H1 (cell line): ENCODE data around the gene NOM1. TPM values are rescaled to one million over a fixed set of nuclear protein-coding genes. Genes with fewer than 3 reads are reported as not detected.

ENCODE experiments used
- CTCF ChIA-PET: fragments of 300-600 bp; sonication (Branson Sonifier 250); formaldehyde crosslinking; loops from one replicate; lab custom pipeline; 2021; ENCODE audit not compliant: partially characterized antibody; lab: Charles Lee
- POLR2A ChIA-PET: fragments of 300-600 bp; sonication (Branson Sonifier 250); formaldehyde crosslinking; loops from one replicate; lab custom pipeline; 2021; ENCODE audit warnings: inconsistent platforms; ENCODE audit not compliant: partially characterized antibody; lab: Charles Lee
- DNase-seq, 2 experiments: peaks; one replicate each; pipeline versions ENCODE4 v3.0.0 to v3.0.0-alpha.2; 2010 to 2022; ENCODE audit warnings: low spot score in 2 of 2, low read depth in 1 of 2, mixed read lengths in 1 of 2
- FAIRE-seq: peaks from 2 replicates; lab custom pipeline; 2011; peaks lifted over from hg19 to GRCh38; lab: Jason Lieb, UNC
- H2AFZ ChIP-seq: 2 replicates; pipeline ENCODE4 v1.8.1; 2012; ENCODE audit warnings: low read length, inconsistent platforms
- H2AK5ac ChIP-seq: 2 replicates; pipeline ENCODE4 v1.6.1; 2013; ENCODE audit warnings: low read depth, low read length
- H2BK120ac ChIP-seq: replicated peaks from 2 replicates; pipeline ENCODE3; 2013; ENCODE audit warnings: low read depth, low read length, inconsistent platforms
- H2BK12ac ChIP-seq: 2 replicates; pipeline ENCODE4 v1.6.1; 2013; ENCODE audit warnings: low read depth, low read length
- H2BK15ac ChIP-seq: 2 replicates; pipeline ENCODE4 v1.6.1; 2013; ENCODE audit warnings: low read length
- H2BK20ac ChIP-seq: 2 replicates; pipeline ENCODE4 v1.6.1; 2013; ENCODE audit warnings: low read length
- H2BK5ac ChIP-seq: 2 replicates; pipeline ENCODE4 v1.6.1; 2013; ENCODE audit warnings: low read depth, low read length
- H3K14ac ChIP-seq: 2 replicates; pipeline ENCODE4 v1.6.1; 2013; ENCODE audit warnings: inconsistent platforms; ENCODE audit not compliant: insufficient read length
- H3K18ac ChIP-seq: 2 replicates; pipeline ENCODE4 v1.6.1; 2013; ENCODE audit warnings: low read length; ENCODE audit errors: extremely low read depth
- H3K23ac ChIP-seq: 2 replicates; pipeline ENCODE4 v1.6.1; 2013; ENCODE audit warnings: inconsistent platforms; ENCODE audit not compliant: insufficient read length
- H3K23me2 ChIP-seq: 2 replicates; pipeline ENCODE4 v1.6.1; 2013; ENCODE audit warnings: low read depth, low read length
- H3K27ac ChIP-seq: 2 replicates; pipeline ENCODE4 v1.6.1; 2011; ENCODE audit warnings: low read depth, low read length, inconsistent platforms
- H3K27me3 ChIP-seq, 4 experiments: replicated peaks in 1 of 4; 1 replicate in 1 of 4; 2 replicates in 3 of 4; pipeline versions ENCODE4 v1.6.1 to v1.8.1; 2011 to 2013; ENCODE audit warnings: low read length in 3 of 4, mild to moderate bottlenecking in 3 of 4, inconsistent platforms in 2 of 4, mixed read lengths in 2 of 4, moderate library complexity in 1 of 4; ENCODE audit not compliant: control insufficient read depth in 3 of 4, insufficient read depth in 3 of 4; ENCODE audit errors: extremely low read depth in 1 of 4
- H3K36me3 ChIP-seq, 4 experiments: 2 replicates each; pipeline versions ENCODE4 v1.6.1 to v1.8.1; 2011 to 2013; ENCODE audit warnings: mild to moderate bottlenecking in 4 of 4, low read length in 3 of 4, moderate library complexity in 2 of 4, control low read depth in 1 of 4, inconsistent platforms in 1 of 4; ENCODE audit not compliant: insufficient read depth in 4 of 4, control insufficient read depth in 2 of 4
- H3K4ac ChIP-seq: replicated peaks from 2 replicates; pipeline ENCODE3; 2013; ENCODE audit warnings: low read length, low read depth, mixed read lengths, inconsistent platforms; ENCODE audit not compliant: insufficient read length
- H3K4me1 ChIP-seq, 4 experiments: replicated peaks in 1 of 4; 1 replicate in 1 of 4; 2 replicates in 3 of 4; pipeline versions ENCODE4 v1.6.1 to v1.8.1; 2011 to 2013; ENCODE audit warnings: low read length in 3 of 4, inconsistent platforms in 2 of 4, mixed read lengths in 1 of 4; ENCODE audit not compliant: insufficient read depth in 4 of 4, control insufficient read depth in 3 of 4
- H3K4me2 ChIP-seq, 2 experiments: 2 replicates each; pipeline versions ENCODE4 v1.6.1 to v1.8.1; 2011 to 2013; ENCODE audit warnings: low read depth in 2 of 2, low read length in 2 of 2, control low read depth in 1 of 2, inconsistent platforms in 1 of 2, mild to moderate bottlenecking in 1 of 2; ENCODE audit not compliant: insufficient read depth in 1 of 2
- H3K4me3 ChIP-seq, 4 experiments: fragments of 200-600, 300-600 bp in 1 of 4; sonication (generic), shearing (Covaris generic), sonication (Bioruptor Twin) in 1 of 4; 2 replicates each; pipeline versions ENCODE4 v1.5.1 to v1.8.1; 2011 to 2016; ENCODE audit warnings: low read length in 4 of 4, low read depth in 3 of 4, control low read depth in 2 of 4, inconsistent platforms in 2 of 4, mild to moderate bottlenecking in 2 of 4, mixed read lengths in 1 of 4, moderate library complexity in 1 of 4; ENCODE audit not compliant: insufficient read depth in 2 of 4; ENCODE audit errors: extremely low read depth in 1 of 4
- H3K56ac ChIP-seq: replicated peaks from 2 replicates; pipeline ENCODE3; 2013; ENCODE audit warnings: low read depth, mild to moderate bottlenecking, mixed read lengths, low read length, inconsistent platforms; ENCODE audit not compliant: insufficient read length
- H3K79me1 ChIP-seq: 2 replicates; pipeline ENCODE4 v1.6.1; 2013; ENCODE audit warnings: low read depth, low read length, control low read depth
- H3K79me2 ChIP-seq, 2 experiments: 2 replicates each; pipeline versions ENCODE4 v1.6.1 to v1.8.1; 2012 to 2013; ENCODE audit warnings: low read length in 2 of 2, mild to moderate bottlenecking in 2 of 2, inconsistent platforms in 1 of 2; ENCODE audit not compliant: insufficient read depth in 2 of 2, control insufficient read depth in 1 of 2
- H3K9ac ChIP-seq, 4 experiments: replicated peaks in 1 of 4; 1 replicate in 1 of 4; 2 replicates in 3 of 4; pipeline versions ENCODE4 v1.6.1 to v1.8.1; 2011 to 2013; ENCODE audit warnings: low read depth in 3 of 4, low read length in 3 of 4, control low read depth in 2 of 4, mild to moderate bottlenecking in 2 of 4, moderate library complexity in 2 of 4, inconsistent platforms in 1 of 4; ENCODE audit errors: extremely low read depth in 1 of 4
- H3K9me3 ChIP-seq, 2 experiments: 2 replicates each; pipeline versions ENCODE4 v1.6.1 to v1.8.1; 2012 to 2013; ENCODE audit warnings: mild to moderate bottlenecking in 2 of 2, moderate library complexity in 2 of 2, control low read depth in 1 of 2, inconsistent platforms in 1 of 2, low read depth in 1 of 2, low read length in 1 of 2, mixed read lengths in 1 of 2; ENCODE audit not compliant: insufficient read depth in 2 of 2
- H4K20me1 ChIP-seq, 2 experiments: replicated peaks in 1 of 2; 2 replicates each; pipeline versions ENCODE3 to v1.8.1; 2011 to 2013; ENCODE audit warnings: inconsistent platforms in 2 of 2, low read length in 2 of 2, mild to moderate bottlenecking in 1 of 2; ENCODE audit not compliant: insufficient read depth in 2 of 2, control insufficient read depth in 1 of 2
- H4K5ac ChIP-seq: 2 replicates; pipeline ENCODE4 v1.6.1; 2013; ENCODE audit warnings: low read length, low read depth, mixed read lengths, inconsistent platforms; ENCODE audit not compliant: insufficient read length
- H4K8ac ChIP-seq: 2 replicates; pipeline ENCODE4 v1.8.0; 2013; ENCODE audit warnings: mild to moderate bottlenecking, moderate library complexity, low read length, inconsistent platforms; ENCODE audit not compliant: insufficient read depth; ENCODE audit errors: extremely low read depth
- H4K91ac ChIP-seq: replicated peaks from 2 replicates; pipeline ENCODE3; 2013; ENCODE audit warnings: low read length, mixed read lengths, inconsistent platforms; ENCODE audit not compliant: insufficient read length
- CBX8 ChIP-seq: fragments of 300-800, 300-1000 bp; sonication (generic); IDR thresholded peaks from 2 replicates; pipeline ENCODE4 v1.7.1; 2016; ENCODE audit warnings: low read depth, low read length, borderline replicate concordance
- CEBPB ChIP-seq: IDR thresholded peaks from 2 replicates; pipeline ENCODE4 v1.6.1; 2012; ENCODE audit warnings: low read depth, low read length
- EGR1 ChIP-seq: IDR thresholded peaks from 2 replicates; pipeline ENCODE4 v1.6.1; 2011; ENCODE audit warnings: low read depth, low read length, borderline replicate concordance
- EZH2 ChIP-seq: fragments of 200-600 bp; sonication (generic); IDR thresholded peaks from 2 replicates; pipeline ENCODE4 v1.7.1; 2012; ENCODE audit warnings: low read depth, mild to moderate bottlenecking, moderate library complexity, low read length, inconsistent platforms; ENCODE audit not compliant: severe bottlenecking
- GTF2F1 ChIP-seq: IDR thresholded peaks from 2 replicates; pipeline ENCODE4 v1.6.1; 2012; ENCODE audit warnings: low read depth, low read length, improper control_type of control experiment, borderline replicate concordance
- HDAC6 ChIP-seq: IDR thresholded peaks from one replicate; pipeline ENCODE4 v1.7.1; 2012; ENCODE audit warnings: low read depth, mild to moderate bottlenecking, inconsistent platforms, low read length, moderate library complexity
- KDM1A ChIP-seq: fragments of 200-600, 300-600 bp; sonication (generic); IDR thresholded peaks from 2 replicates; pipeline ENCODE4 v1.7.1; 2016; ENCODE audit warnings: mild to moderate bottlenecking, low read length, borderline replicate concordance
- MAFK ChIP-seq: IDR thresholded peaks from 2 replicates; pipeline ENCODE4 v1.6.1; 2012; ENCODE audit warnings: low read depth, mild to moderate bottlenecking, improper control_type of control experiment, low read length
- RNF2 ChIP-seq: fragments of 200-900, 300-1000 bp; sonication (generic); IDR thresholded peaks from 2 replicates; pipeline ENCODE4 v1.7.1; 2016; ENCODE audit warnings: borderline replicate concordance, low read depth, mild to moderate bottlenecking, antibody characterized with exemption, low read length; ENCODE audit not compliant: poor library complexity, severe bottlenecking; ENCODE audit errors: missing control alignments
- RXRA ChIP-seq: IDR thresholded peaks from 2 replicates; pipeline ENCODE4 v1.6.1; 2011; ENCODE audit warnings: low read depth, mild to moderate bottlenecking, low read length, moderate library complexity; ENCODE audit not compliant: insufficient read depth
- TCF12 ChIP-seq: IDR thresholded peaks from 2 replicates; pipeline ENCODE4 v1.6.1; 2011; ENCODE audit warnings: low read depth, mild to moderate bottlenecking, low read length
- WGBS, 2 experiments: shearing (Covaris generic) in 1 of 2; methylation state at CpG; one replicate each; pipeline versions ENCODE4 v1.1.6 to v1.1.7; 2013 to 2015; ENCODE audit warnings: low lambda C conversion rate in 2 of 2, mixed read lengths in 2 of 2, inconsistent platforms in 1 of 2, low coverage in 1 of 2, missing lambda C conversion rate in 1 of 2; ENCODE audit not compliant: insufficient replicate concordance in 2 of 2, insufficient coverage in 1 of 2, insufficient read length in 1 of 2; ENCODE audit errors: extremely low coverage in 1 of 2, missing lambda C conversion rate in 1 of 2; 5-methylcytosine and 5-hydroxymethylcytosine counted together
- polyA plus RNA-seq, 7 experiments: library from polyadenylated mRNA; depleted of rRNA in 3 of 7; stranded (reverse) in 5 of 7; unstranded in 2 of 7; fragments of >200 nt in 5 of 7; fragments of 200-250 nt in 2 of 7; gene quantifications; 1 replicate in 5 of 7; 2 replicates in 1 of 7; 4 replicates in 1 of 7; pipeline versions ENCODE4 v1.2.1 to v1.2.3, GENCODE V29; 2011 to 2013; ENCODE audit warnings: missing spikeins in 2 of 7, mixed read lengths in 2 of 7
- total RNA-seq: library from RNA; stranded (reverse); fragmentation: NEBNext Ultra II Directional; extraction: Animal tissue kit (Norgen Biotek cat#: 25700); gene quantifications from 2 replicates; pipeline ENCODE4 v1.2.1, GENCODE V29; 2021

NOM1 gene
- total and polyA plus RNA-seq, 2 of the 8 experiments (the other 6 are each of a cell fraction or from before 2014, with no cell fraction given) = 10.6 to 29.1 TPM

GRCh38 chr7:157016352-157017041, 67.0 kb downstream of the NOM1 start:
- no peak overlapping the region for H3K4ac ChIP-seq
- H3K56ac ChIP-seq = no peak overlapping the region
- no peak overlapping the region; the same call in 1 of the 2 replicates for H2BK20ac ChIP-seq
- no peak overlapping the region for H3K4me3 ChIP-seq
- H3K9me3 ChIP-seq = no peaks in the 10 kb centered on the region
- H3K27me3 ChIP-seq = peaks cover 91 to 100% (median 98%) of the 10 kb centered on the region in 4 experiments
- H2BK12ac ChIP-seq = peak overlapping the region; percentile 63; the same call in 1 of the 2 replicates
- no peak overlapping the region for H4K5ac ChIP-seq
- no peak overlapping the region for H3K14ac ChIP-seq
- H3K36me3 ChIP-seq = peaks cover 0 to 5% (median 0%) of the 10 kb centered on the region in 4 experiments; a peak in 1 of 8 replicates
- WGBS, 2 experiments = 10% methylated on average over 11 of the region's 16 CpGs; no CpG with 5 or more reads in 1 of the 2 experiments
- CTCF ChIA-PET = interaction anchor here (0.8 to 2.0 kb wide), 4 partner anchors 11 to 257 kb away, joined by 3 to 8 read pairs (median 4); no protein-coding TSS in a partner anchor
- no peak overlapping the region for H2BK120ac ChIP-seq
- peak overlapping the region; percentile 18 to 23; a peak in 3 of 4 replicates for H3K4me2 ChIP-seq
- no peak overlapping the region; the same call in 1 of the 2 replicates for H2BK15ac ChIP-seq
- H3K79me2 ChIP-seq = no peaks in the 10 kb centered on the region
- no peak overlapping the region for H3K9ac ChIP-seq
- POLR2A ChIA-PET = interaction anchor here (0.6 to 4.0 kb wide), 7 partner anchors 8 to 122 kb away, joined by 3 to 19 read pairs (median 3); partner anchors contain the start of gene UBE3C
- no peak overlapping the region for H3K27ac ChIP-seq
- H3K23me2 ChIP-seq = peaks cover 4% of the 10 kb centered on the region; the same call in 1 of the 2 replicates
- no peak overlapping the region for H2AFZ ChIP-seq
- DNase-seq (peak in 1 of 2 experiments; percentile 60), FAIRE-seq (no peak)
- peaks cover 14 to 56% (median 31%) of the 10 kb centered on the region in 4 experiments for H3K4me1 ChIP-seq
- no peak overlapping the region for H3K18ac ChIP-seq
- no peak overlapping the region for H4K91ac ChIP-seq
- no peak overlapping the region for H3K23ac ChIP-seq
- H2BK5ac ChIP-seq = no peak overlapping the region
- no peak overlapping the region for H4K8ac ChIP-seq
- 0 out of 2 replicates have a peak overlapping the region, but pooled peaks have one; percentile 93 for H2AK5ac ChIP-seq
- peaks cover 7 to 31% of the 10 kb centered on the region in 2 experiments for H4K20me1 ChIP-seq
- no peaks in the 10 kb centered on the region for H3K79me1 ChIP-seq
- no peak for TF ChIP-seq CEBPB
- no peak for TF ChIP-seq GTF2F1
- no peak for TF ChIP-seq KDM1A
- no peak for TF ChIP-seq RXRA
- TF ChIP-seq CBX8 = 0 out of 2 replicates have a peak, but pooled peaks have one; percentile 23
- 0 out of 2 replicates have a peak, but pooled peaks have one; percentile 5 for TF ChIP-seq EGR1
- no peak for TF ChIP-seq HDAC6
- TF ChIP-seq EZH2 = peak; percentile 34
- 0 out of 2 replicates have a peak, but pooled peaks have one; percentile 35 for TF ChIP-seq TCF12
- TF ChIP-seq RNF2 = peak; percentile 57
- 0 out of 2 replicates have a peak, but pooled peaks have one; percentile 28 for TF ChIP-seq MAFK
